ENCODE measurements around the gene CC2D1A. TPM values are rescaled to one million over a fixed set of nuclear protein-coding genes. Genes with fewer than 3 reads are reported as not detected.

Gene CC2D1A
- total RNA-seq (2022; extraction: Qiagen RNA extraction; ENCODE audit: low read depth): 7.6 to 10.6 TPM (median 9.4 TPM) in 5 replicates

GRCh38 chr19:13905634-13906520 lies at the start of gene CC2D1A, which contains the start of gene BRME1:
TSS of gene CC2D1A (plus strand) at chr19:13906201. CDS start at chr19:13906442, 241 bp downstream.
TSS of gene BRME1 (minus strand) at chr19:13906117. CDS start at chr19:13904892, 1,225 bp downstream.

GRCh38 chr19:13876834-13877233 lies 29.2 kb upstream of the CC2D1A start, which contains the start of gene NANOS3:
TSS of gene NANOS3 (plus strand) at chr19:13877134. CDS start at chr19:13877249, 115 bp downstream.

GRCh38 chr19:13938301-13939064 lies 32.5 kb downstream of the CC2D1A start, which contains the start of gene PODNL1:
TSS of gene PODNL1 (minus strand) at chr19:13938417. CDS start at chr19:13938181, 236 bp downstream.

GRCh38 chr19:13952154-13952930 lies 46.3 kb downstream of the CC2D1A start, which contains the start of gene DCAF15:
TSS of gene DCAF15 (plus strand) at chr19:13952509. CDS start at chr19:13952513, 4 bp downstream.

Other genes starting within 250 kb of the CC2D1A start
- 8.9 to 14.3 TPM (median 14.2 TPM) in 5 replicates for gene MRI1, start 141.7 kb upstream of the CC2D1A start, total RNA-seq (2022; extraction: Qiagen RNA extraction; ENCODE audit: low read depth)
- 139 to 249 TPM (median 208 TPM) in 5 replicates for gene C19orf53, start 131.7 kb upstream of the CC2D1A start, total RNA-seq (2022; extraction: Qiagen RNA extraction; ENCODE audit: low read depth)
- gene ZSWIM4, start 110.8 kb upstream of the CC2D1A start, total RNA-seq (2022; extraction: Qiagen RNA extraction; ENCODE audit: low read depth): 5.3 to 8.7 TPM (median 8.0 TPM) in 5 replicates
- 1.3 to 4.2 TPM (median 2.6 TPM) in 5 replicates for gene NANOS3, start 29.1 kb upstream of the CC2D1A start, total RNA-seq (2022; extraction: Qiagen RNA extraction; ENCODE audit: low read depth)
- gene BRME1, start 84 bp upstream of the CC2D1A start, total RNA-seq (2022; extraction: Qiagen RNA extraction; ENCODE audit: low read depth): 0.16 to 0.62 TPM (median 0.39 TPM) in 5 replicates
- 0.49 to 1.2 TPM (median 0.80 TPM) in 5 replicates for gene PODNL1, start 32.2 kb downstream of the CC2D1A start, total RNA-seq (2022; extraction: Qiagen RNA extraction; ENCODE audit: low read depth)
- gene DCAF15, start 46.3 kb downstream of the CC2D1A start, total RNA-seq (2022; extraction: Qiagen RNA extraction; ENCODE audit: low read depth): 13.5 to 21.8 TPM (median 19.8 TPM) in 5 replicates
- 3.1 to 6.5 TPM (median 5.4 TPM) in 5 replicates for gene RFX1, start 100.1 kb downstream of the CC2D1A start, total RNA-seq (2022; extraction: Qiagen RNA extraction; ENCODE audit: low read depth)
- gene RLN3, start 121.9 kb downstream of the CC2D1A start, total RNA-seq (2022; extraction: Qiagen RNA extraction; ENCODE audit: low read depth): not detected in 5 replicates
- 9.2 to 10.6 TPM (median 9.8 TPM) in 5 replicates for gene IL27RA, start 125.6 kb downstream of the CC2D1A start, total RNA-seq (2022; extraction: Qiagen RNA extraction; ENCODE audit: low read depth)
- gene PALM3, start 155.9 kb downstream of the CC2D1A start, total RNA-seq (2022; extraction: Qiagen RNA extraction; ENCODE audit: low read depth): 1.3 to 2.6 TPM (median 1.9 TPM) in 5 replicates
- gene MISP3, start 166.6 kb downstream of the CC2D1A start, total RNA-seq (2022; extraction: Qiagen RNA extraction; ENCODE audit: low read depth): 2.2 to 4.8 TPM (median 4.3 TPM) in 5 replicates
- gene C19orf67, start 179.6 kb downstream of the CC2D1A start, total RNA-seq (2022; extraction: Qiagen RNA extraction; ENCODE audit: low read depth): not detected in 5 replicates
- 30.5 to 45.6 TPM (median 39.2 TPM) in 5 replicates for gene SAMD1, start 184.6 kb downstream of the CC2D1A start, total RNA-seq (2022; extraction: Qiagen RNA extraction; ENCODE audit: low read depth)
- gene PRKACA, start 211.6 kb downstream of the CC2D1A start, total RNA-seq (2022; extraction: Qiagen RNA extraction; ENCODE audit: low read depth): 31.1 to 34.9 TPM (median 33.2 TPM) in 5 replicates
- gene ASF1B, start 230.4 kb downstream of the CC2D1A start, total RNA-seq (2022; extraction: Qiagen RNA extraction; ENCODE audit: low read depth): 29.7 to 37.1 TPM (median 33.0 TPM) in 5 replicates